Caco-2 (cell line): Measurements from ENCODE around the gene ESRP2. TPM values are rescaled to one million over a fixed set of nuclear protein-coding genes. Genes with fewer than 3 reads are reported as not detected.

ENCODE experiments used
- BruUV-seq: library from RNA; stranded (reverse); fragments of 400-500 nt; replicated peaks from 2 replicates; lab custom pipeline; 2021; lab: Mats Ljungman, UMichigan
- CTCF ChIA-PET: fragments of 300-600 bp; sonication (Branson Sonifier 250); formaldehyde crosslinking; loops from one replicate; lab custom pipeline; 2022; ENCODE audit warnings: antibody characterized with exemption; lab: Charles Lee
- POLR2A ChIA-PET: fragments of 300-600 bp; sonication (Branson Sonifier 250); formaldehyde crosslinking; loops from one replicate; lab custom pipeline; 2022; ENCODE audit warnings: antibody characterized with exemption; lab: Charles Lee
- DNase-seq, 2 experiments: peaks; one replicate each; pipeline versions ENCODE4 v3.0.0 to v3.0.0-alpha.2; 2020 to 2022
- H3K27me3 ChIP-seq: replicated peaks from 2 replicates; pipeline ENCODE4 v1.6.0; 2011; ENCODE audit warnings: low read length; ENCODE audit not compliant: control insufficient read depth, insufficient read depth
- H3K36me3 ChIP-seq: 2 replicates; pipeline ENCODE4 v1.5.1; 2011; ENCODE audit warnings: low read length; ENCODE audit not compliant: control insufficient read depth, insufficient read depth
- H3K4me1 ChIP-seq: fragments of 250-450 bp; sonication (Bioruptor Pico); 2 replicates; pipeline ENCODE4 v1.5.1; 2020; ENCODE audit warnings: mild to moderate bottlenecking
- H3K4me3 ChIP-seq: 2 replicates; pipeline ENCODE4 v1.5.1; 2011; ENCODE audit warnings: low read depth, mild to moderate bottlenecking, control low read depth, low read length
- H3K9me3 ChIP-seq: fragments of 250-450 bp; sonication (Bioruptor Pico); 2 replicates; pipeline ENCODE4 v1.5.1; 2020; ENCODE audit warnings: mild to moderate bottlenecking, moderate library complexity
- H3K27ac Mint-ChIP-seq: one replicate; pipeline ENCODE4 v1.8.0; 2022; ENCODE audit warnings: mixed read lengths; ENCODE audit not compliant: unreplicated experiment
- H3K27me3 Mint-ChIP-seq: one replicate; pipeline ENCODE4 v1.8.0; 2022; ENCODE audit warnings: mixed read lengths; ENCODE audit not compliant: insufficient read depth, unreplicated experiment
- H3K36me3 Mint-ChIP-seq: one replicate; pipeline ENCODE4 v1.8.0; 2022; ENCODE audit warnings: mild to moderate bottlenecking, mixed read lengths; ENCODE audit not compliant: insufficient read depth, unreplicated experiment
- H3K4me1 Mint-ChIP-seq: one replicate; pipeline ENCODE4 v1.8.0; 2022; ENCODE audit warnings: low read depth, mixed read lengths; ENCODE audit not compliant: unreplicated experiment
- H3K4me3 Mint-ChIP-seq: one replicate; pipeline ENCODE4 v1.8.0; 2022; ENCODE audit warnings: mild to moderate bottlenecking, moderate library complexity, mixed read lengths; ENCODE audit not compliant: unreplicated experiment
- H3K9me3 Mint-ChIP-seq: one replicate; pipeline ENCODE4 v1.8.0; 2022; ENCODE audit warnings: mixed read lengths; ENCODE audit not compliant: unreplicated experiment
- CTCF ChIP-seq, 2 experiments: fragments of 200-600 bp in 1 of 2; IDR thresholded peaks; 1 replicate in 1 of 2; 2 replicates in 1 of 2; pipeline versions ENCODE4 v1.5.1 to v1.8.0; 2011 to 2022; ENCODE audit warnings: antibody characterized with exemption in 1 of 2, control low read depth in 1 of 2, inconsistent platforms in 1 of 2, low read depth in 1 of 2, low read length in 1 of 2, mild to moderate bottlenecking in 1 of 2, moderate library complexity in 1 of 2; ENCODE audit not compliant: insufficient read depth in 1 of 2, severe bottlenecking in 1 of 2, unreplicated experiment in 1 of 2
- intact Hi-C: fragments of 100-400 bp; cut with micrococcal nuclease; formaldehyde crosslinking; loops from one replicate; pipeline ENCODE4 v1.10.0; 2022; ENCODE audit not compliant: unreplicated experiment
- total RNA-seq: library from RNA; stranded (reverse); gene quantifications from 2 replicates; pipeline ENCODE4 v1.2.3, GENCODE V29; 2022

Gene ESRP2
- total RNA-seq, 1 experiment from 2014 or later: 110 TPM

DNA sequence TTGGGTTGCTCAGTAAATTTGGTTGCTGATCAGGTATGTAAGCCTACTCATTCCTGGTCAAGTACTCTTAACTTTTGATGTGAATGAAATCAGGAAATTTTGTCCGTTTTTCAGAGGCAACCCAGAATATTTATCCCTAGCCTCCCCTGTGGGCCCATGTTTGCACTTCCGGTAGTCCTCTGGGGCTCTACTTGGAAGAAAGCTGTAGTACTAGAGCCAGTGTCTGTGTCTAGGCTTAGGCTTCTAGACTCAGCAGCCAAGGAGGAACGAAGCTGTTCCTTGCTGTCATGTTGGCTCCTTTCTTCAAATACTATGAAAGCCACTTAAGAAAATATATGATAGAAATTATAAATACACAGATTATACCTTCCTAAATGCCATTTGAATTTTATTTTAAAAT is 21.2 kb downstream of the ESRP2 start:
- ChIA-PET POLR2A (no interaction called here), CTCF (no interaction called here)
- Histone ChIP-seq H3K27me3 (no peaks in the 10 kb centered on the region), H3K4me3 (no peak overlapping the region), H3K4me1 (no peaks in the 10 kb centered on the region), H3K36me3 (no peaks in the 10 kb centered on the region), H3K9me3 (no peaks in the 10 kb centered on the region)
- BruUV-seq: no TSS peak
- no peak overlapping the region for H3K4me3 Mint-ChIP-seq
- no peaks in the 10 kb centered on the region for H3K4me1 Mint-ChIP-seq
- TF ChIP-seq CTCF (IDR thresholded peaks at IDR 0.05; ENCODE audit: insufficient read depth in 1 of 2, low read depth in 1 of 2, low read length in 1 of 2, severe bottlenecking in 1 of 2, unreplicated experiment in 1 of 2): no peak
- intact Hi-C loops: no loop called here
- no peaks in the 10 kb centered on the region for H3K9me3 Mint-ChIP-seq
- no peak for DNase-seq
- no peak overlapping the region for H3K27ac Mint-ChIP-seq
- peaks cover 17% of the 10 kb centered on the region for H3K36me3 Mint-ChIP-seq
- H3K27me3 Mint-ChIP-seq: no peaks in the 10 kb centered on the region

DNA sequence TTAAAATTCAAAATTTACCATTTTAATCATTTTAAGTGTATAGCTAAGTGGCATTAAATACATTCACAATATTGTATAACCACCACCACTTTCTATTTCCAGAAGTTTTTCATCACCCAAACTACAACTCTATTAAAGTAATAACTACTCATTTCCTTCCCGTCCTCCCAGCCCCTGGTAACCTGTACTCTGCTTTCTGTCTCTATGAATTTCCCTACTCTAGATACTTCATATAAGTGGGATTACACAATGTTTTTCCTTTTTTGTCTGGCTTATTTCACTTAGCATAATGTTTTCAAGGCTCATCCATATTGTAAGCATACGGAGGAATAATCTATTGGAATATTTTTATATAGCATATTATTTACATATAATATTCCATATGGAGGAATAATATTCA is 29.7 kb downstream of the ESRP2 start:
- Mint-ChIP-seq H3K27me3 (no peaks in the 10 kb centered on the region), H3K4me1 (no peaks in the 10 kb centered on the region), H3K36me3 (peaks cover 7% of the 10 kb centered on the region), H3K9me3 (no peaks in the 10 kb centered on the region), H3K4me3 (no peak overlapping the region), H3K27ac (no peak overlapping the region)
- POLR2A ChIA-PET: interaction anchor here (0.6 kb wide), 1 partner anchor 13 kb away, joined by 3 read pairs; no protein-coding TSS in a partner anchor
- no TSS peak for BruUV-seq
- H3K4me3 ChIP-seq: no peak overlapping the region
- no peaks in the 10 kb centered on the region for H3K9me3 ChIP-seq
- CTCF ChIA-PET: no interaction called here
- no peaks in the 10 kb centered on the region for H3K4me1 ChIP-seq
- DNase-seq: no peak
- no peaks in the 10 kb centered on the region for H3K27me3 ChIP-seq
- no peaks in the 10 kb centered on the region for H3K36me3 ChIP-seq
- intact Hi-C loops: no loop called here
- TF ChIP-seq CTCF (IDR thresholded peaks at IDR 0.05; ENCODE audit: insufficient read depth in 1 of 2, low read depth in 1 of 2, low read length in 1 of 2, severe bottlenecking in 1 of 2, unreplicated experiment in 1 of 2): no peak

- Histone ChIP-seq H3K9me3 (no peaks in the 10 kb centered on the region), H3K4me1 (peaks cover 13% of the 10 kb centered on the region; the same call in 1 of the 2 replicates), H3K36me3 (no peaks in the 10 kb centered on the region), H3K4me3 (no peak overlapping the region), H3K27me3 (no peaks in the 10 kb centered on the region)
- Mint-ChIP-seq H3K36me3 (peaks cover 7% of the 10 kb centered on the region), H3K4me1 (peaks cover 9% of the 10 kb centered on the region), H3K27ac (no peak overlapping the region), H3K4me3 (no peak overlapping the region), H3K27me3 (no peaks in the 10 kb centered on the region), H3K9me3 (no peaks in the 10 kb centered on the region)
- POLR2A ChIA-PET: no interaction called here
- DNase-seq: no peak
- TF ChIP-seq CTCF (IDR thresholded peaks at IDR 0.05; ENCODE audit: insufficient read depth in 1 of 2, low read depth in 1 of 2, low read length in 1 of 2, severe bottlenecking in 1 of 2, unreplicated experiment in 1 of 2): no peak
- no TSS peak for BruUV-seq
- intact Hi-C loops: no loop called here
- CTCF ChIA-PET: interaction anchor here (0.6 kb wide), 1 partner anchor 17 kb away, joined by 7 read pairs; no protein-coding TSS in a partner anchor
These were observed 33.8 kb downstream of the ESRP2 start for GRCh38 chr16:68202091-68202519.
